Measurements from ENCODE around the gene SETDB1.

DNA sequence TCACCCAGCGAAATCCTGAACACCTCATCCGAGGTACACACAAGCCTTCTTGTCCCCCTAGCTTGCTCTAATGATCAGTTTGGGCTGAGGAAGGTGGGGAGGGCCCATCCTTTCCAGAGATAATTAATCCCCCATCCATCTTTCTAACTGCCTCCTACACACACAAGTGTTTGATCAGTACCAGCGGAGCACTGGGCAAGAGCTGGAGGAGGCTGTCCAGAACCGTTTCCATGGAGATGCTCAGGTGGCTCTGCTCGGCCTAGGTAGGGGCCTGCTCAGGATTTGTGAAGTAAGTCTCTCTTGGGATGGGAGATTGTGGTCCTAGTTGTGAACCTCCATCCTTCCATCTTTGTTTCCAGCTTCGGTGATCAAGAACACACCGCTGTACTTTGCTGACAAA is 61.8 kb downstream of the SETDB1 start:
- TF ChIP-seq, protein P1, sequence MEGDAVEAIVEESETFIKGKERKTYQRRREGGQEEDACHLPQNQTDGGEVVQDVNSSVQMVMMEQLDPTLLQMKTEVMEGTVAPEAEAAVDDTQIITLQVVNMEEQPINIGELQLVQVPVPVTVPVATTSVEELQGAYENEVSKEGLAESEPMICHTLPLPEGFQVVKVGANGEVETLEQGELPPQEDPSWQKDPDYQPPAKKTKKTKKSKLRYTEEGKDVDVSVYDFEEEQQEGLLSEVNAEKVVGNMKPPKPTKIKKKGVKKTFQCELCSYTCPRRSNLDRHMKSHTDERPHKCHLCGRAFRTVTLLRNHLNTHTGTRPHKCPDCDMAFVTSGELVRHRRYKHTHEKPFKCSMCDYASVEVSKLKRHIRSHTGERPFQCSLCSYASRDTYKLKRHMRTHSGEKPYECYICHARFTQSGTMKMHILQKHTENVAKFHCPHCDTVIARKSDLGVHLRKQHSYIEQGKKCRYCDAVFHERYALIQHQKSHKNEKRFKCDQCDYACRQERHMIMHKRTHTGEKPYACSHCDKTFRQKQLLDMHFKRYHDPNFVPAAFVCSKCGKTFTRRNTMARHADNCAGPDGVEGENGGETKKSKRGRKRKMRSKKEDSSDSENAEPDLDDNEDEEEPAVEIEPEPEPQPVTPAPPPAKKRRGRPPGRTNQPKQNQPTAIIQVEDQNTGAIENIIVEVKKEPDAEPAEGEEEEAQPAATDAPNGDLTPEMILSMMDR (IDR thresholded peaks at IDR 0.05 in 8 of 11, conservative IDR thresholded peaks at IDR 0.05 in 3 of 11): no peak
- TF ChIP-seq POLR2AphosphoS5 (IDR thresholded peaks at IDR 0.05) (no peak), POLR2A (IDR thresholded peaks at IDR 0.05) (no peak)
